GM19372 (cell line): ENCODE measurements around the gene BPIFB6.

Experiments used
- ATAC-seq: cut with Tn5 transposase; IDR thresholded peaks from one replicate; pipeline ENCODE4 v1.9.1; 2021; ENCODE audit warnings: mild to moderate bottlenecking, low read depth, moderate library complexity; ENCODE audit not compliant: unreplicated experiment

BPIFB6 gene, protein sequence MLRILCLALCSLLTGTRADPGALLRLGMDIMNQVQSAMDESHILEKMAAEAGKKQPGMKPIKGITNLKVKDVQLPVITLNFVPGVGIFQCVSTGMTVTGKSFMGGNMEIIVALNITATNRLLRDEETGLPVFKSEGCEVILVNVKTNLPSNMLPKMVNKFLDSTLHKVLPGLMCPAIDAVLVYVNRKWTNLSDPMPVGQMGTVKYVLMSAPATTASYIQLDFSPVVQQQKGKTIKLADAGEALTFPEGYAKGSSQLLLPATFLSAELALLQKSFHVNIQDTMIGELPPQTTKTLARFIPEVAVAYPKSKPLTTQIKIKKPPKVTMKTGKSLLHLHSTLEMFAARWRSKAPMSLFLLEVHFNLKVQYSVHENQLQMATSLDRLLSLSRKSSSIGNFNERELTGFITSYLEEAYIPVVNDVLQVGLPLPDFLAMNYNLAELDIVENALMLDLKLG

DNA sequence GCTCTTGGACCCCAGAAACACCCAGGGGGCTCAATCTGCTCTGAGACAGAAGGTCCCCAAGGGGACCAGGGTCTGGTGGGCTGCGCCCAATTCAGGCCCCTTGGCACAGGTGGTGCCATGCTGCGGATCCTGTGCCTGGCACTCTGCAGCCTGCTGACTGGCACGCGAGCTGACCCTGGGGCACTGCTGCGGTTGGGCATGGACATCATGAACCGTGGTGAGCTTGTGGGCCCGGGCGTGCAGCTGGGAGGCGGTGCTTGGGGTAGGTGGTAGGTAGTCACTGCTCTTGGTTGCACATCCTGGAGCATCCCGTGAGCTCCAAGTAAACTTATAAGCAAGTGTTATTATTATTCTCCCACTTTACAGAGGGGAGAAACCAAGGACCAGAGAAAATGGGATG is at the start of gene BPIFB6:
Gene BPIFB6 (plus strand): TSS at position 118 of the 400 bp plus-strand sequence. CDS start 0 bp downstream, at position 118.
- ATAC-seq, result no peak

DNA sequence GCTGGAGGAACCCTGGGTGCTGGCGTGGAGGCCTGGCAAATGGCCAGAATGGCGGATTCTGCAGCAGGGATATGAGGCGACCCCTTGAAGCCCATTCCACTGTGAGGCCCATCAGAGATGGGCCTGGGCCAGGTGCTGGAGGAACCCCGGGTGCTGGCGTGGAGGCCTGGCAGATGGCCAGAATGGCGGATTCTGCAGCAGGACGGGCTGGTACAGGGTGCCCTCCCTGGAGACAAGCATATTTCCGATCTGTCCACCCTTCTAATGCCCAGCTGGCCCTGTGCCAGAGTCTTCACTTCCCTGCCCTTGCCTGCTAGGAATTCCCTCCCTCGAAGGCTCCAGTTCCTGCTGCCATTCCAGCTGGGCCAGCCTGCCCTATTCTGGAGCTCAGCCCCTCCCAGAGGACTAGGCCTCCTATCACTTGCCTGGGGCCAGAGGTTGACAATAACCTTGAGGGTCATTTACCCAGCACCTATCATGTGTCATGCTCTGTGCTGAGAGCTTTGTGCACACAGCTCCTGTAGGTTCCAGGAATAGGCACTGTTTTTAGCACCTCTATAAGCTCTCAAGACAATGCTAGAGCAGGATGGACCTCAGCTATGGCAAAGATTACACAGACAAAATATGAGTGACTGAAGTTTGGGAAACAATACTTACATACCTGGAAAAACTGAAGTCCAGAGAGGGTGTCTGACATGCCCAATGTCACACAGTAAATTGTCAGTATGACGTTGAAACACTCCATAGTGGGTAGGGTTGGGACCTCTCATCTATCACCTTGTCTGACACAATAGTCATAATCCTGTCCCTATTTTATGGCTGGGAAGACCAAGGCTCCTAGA is 48.6 kb upstream of the BPIFB6 start:
- no peak for ATAC-seq

DNA sequence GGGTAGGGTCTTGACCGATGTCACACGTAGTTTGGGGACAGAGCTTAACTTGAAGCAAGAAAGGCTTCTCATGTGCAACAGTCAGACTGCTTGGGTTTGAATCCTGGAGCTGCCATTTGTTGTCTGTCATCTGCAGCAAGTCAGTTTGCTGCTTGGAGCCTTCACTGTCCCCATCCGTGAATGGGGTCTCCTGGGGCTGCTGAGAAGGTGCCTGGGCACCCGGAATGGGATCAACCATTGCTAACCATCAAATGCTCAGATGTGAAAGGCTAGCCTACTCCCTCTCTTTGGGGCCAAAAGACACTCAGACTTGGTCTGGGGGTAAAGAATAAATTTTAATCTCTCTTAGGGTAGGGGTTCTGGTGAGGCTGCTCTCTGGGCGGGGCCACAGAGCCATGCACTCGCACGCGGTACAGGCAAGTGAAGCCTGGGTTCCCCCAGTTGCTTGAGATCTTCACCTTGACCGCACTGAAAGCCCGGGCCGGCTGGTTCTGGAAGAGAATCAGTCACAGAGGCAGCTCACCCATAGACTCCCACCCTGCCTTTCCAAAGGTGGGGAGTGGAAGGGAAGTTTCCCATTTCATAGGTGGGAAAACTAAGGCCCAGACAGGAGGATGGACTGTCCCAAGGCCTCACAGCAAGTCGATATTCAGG is 47.9 kb upstream of the BPIFB6 start:
- no peak for ATAC-seq

DNA sequence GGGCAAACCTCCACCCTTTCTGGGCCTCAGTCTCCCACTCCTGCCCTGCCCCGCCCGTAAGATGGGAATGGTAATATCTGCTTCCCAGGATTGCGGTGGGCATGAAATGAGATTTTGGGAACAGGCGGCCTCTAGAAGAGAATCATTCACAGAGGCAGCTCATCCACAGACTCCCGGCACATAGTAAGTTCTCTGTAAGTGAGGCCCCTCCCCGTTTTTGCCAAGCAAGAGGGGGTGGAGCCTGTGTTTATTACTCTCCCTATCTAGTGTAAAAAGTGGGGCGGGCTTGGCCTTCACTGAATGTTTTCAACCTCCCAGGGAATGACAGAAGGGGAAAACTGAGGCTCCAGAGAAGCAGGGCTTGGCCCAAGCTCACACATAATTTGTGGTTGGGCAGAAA is 47.3 kb upstream of the BPIFB6 start:
- no peak for ATAC-seq

DNA sequence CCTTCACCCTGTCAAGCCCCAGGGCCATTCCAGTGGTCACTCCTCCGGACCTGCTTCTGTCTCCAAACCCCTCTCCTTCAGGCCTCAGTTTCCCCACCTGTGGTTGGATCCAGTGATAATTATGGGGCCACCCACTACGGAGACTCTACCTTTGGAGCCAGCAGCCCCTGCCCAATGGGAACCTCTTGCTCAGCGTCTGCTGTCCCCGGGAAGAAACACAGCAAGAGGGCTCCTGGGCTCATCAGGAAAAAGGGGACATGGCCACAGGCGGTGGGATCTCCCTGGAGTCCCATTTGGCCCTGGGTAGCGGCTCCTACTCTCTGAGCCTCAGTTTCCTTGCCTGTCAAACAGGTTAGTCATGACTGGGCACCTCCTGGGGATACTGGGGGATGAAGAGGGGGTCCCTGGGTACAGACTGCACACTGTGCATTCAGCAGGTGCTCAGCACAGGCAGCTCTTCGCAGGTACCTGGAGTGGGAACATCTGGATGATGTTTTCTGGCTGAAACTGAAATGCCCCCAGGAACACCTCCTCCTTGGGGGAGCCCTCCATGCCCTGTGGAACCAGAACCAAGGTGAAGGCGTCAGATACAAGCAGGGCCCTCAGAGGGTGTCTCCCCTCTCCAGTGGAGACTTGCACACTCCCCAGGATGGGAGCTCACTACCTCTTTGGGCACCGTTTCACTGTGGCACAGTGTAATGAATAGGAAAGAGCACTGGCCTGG is 46.7 kb upstream of the BPIFB6 start:
- ATAC-seq, result no peak

DNA sequence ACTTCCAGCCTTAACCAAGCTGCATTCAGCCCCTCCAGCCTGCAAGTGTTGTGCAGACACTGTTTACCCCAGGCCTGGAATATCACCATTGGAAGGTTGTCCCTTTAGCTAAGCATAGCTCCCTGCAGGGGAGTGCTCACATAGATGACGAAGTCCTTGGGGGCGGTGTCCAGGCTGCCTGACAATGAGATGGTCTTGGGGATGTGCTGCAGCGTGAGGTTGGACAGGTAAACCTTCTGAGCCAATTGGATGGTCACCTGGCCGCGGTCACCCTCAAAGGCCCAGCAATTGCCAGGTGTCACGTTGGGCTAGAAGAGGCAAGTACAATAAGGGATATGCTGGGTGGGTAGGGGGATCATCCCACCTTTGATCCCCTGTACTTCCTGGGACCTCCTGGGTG is 45.9 kb upstream of the BPIFB6 start:
- no peak for ATAC-seq

DNA sequence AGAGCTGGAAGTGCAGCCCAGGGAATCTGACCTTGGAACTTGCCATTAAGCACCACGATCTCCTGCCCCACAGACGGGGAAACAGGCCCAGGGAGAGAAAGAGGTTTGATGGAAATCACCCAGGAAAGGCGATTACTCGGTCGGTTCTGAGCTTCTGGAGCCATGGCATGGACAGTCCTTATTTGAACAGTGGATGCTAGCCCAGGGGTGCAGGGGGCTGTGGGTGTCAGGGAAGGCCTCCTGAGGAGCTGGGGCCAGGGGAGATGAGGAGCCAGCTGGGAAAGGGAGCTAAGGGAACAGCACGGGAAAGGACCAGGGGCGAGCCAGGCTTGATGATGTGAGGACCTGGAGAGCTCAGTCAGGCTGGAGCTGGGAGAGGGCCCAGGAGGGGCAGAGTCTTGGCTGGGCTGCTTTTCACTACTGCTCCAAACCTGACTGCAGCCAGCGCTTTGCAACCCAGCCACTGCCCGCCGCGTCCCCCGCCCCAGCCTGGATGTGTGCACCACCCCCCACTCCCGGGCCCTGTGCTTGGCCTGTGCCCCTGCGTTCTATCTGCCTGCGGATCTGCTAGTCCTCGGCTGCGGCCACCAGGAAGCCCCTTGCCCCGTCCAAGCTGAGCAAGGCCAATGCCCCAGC is 45.0 kb upstream of the BPIFB6 start:
- no peak for ATAC-seq

DNA sequence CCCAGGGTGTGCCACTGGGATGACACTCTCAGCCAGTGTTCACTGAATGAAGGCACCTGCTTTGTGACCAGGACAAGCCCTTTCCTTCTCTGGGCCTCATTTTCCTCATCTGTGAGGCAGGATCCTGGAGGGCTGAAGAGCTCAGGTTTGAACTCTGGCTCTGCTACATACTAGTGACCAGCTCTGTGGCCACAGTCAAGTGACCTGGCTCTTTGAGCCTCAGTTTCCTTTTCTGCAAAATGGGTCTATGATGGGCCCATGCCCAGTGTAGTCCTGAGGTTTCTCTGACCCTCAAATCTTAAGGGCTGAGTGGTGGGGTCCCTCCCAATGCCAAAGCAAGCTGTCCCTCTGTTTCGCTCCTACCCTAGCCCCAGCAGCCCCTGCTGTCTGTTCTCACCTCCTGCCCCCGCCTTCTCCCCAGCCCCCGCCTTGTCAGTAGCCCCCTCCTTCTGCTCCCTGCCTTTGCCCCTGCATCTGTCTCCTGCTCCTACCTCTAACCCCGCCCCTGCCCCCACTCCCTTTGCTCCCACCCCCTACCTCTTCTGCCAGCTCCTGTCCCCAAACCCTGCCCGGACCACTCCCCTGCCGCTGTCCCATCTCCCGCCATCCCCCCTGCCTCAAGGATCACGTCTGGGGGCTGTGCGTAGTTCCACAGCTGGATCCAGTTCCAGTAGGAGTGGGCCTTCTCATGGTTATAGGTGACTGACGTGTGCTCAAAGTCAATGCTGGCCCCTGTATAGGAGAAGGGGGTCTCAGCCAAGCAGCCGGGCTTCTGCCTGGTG is 44.2 kb upstream of the BPIFB6 start:
- no peak for ATAC-seq

DNA sequence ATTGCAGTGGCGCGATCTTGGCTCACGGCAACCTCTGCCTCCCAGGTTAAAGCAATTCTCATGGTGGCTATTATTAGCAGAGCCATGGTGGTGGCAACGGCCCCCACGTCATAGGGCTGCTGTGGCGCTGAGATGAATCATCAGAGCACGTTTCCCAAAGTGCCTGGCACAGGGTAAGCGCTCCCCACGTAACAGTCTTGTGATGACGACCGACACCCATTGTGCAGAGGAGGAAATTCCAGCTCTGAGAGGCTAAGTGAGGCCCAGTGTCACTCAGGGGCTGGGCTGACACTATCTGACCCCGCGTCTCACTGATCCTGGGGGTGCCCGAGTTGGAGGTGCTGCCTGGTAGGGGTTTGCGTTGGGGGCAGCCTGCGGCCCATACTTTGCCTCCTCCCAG is 43.4 kb upstream of the BPIFB6 start:
- ATAC-seq, result no peak

DNA sequence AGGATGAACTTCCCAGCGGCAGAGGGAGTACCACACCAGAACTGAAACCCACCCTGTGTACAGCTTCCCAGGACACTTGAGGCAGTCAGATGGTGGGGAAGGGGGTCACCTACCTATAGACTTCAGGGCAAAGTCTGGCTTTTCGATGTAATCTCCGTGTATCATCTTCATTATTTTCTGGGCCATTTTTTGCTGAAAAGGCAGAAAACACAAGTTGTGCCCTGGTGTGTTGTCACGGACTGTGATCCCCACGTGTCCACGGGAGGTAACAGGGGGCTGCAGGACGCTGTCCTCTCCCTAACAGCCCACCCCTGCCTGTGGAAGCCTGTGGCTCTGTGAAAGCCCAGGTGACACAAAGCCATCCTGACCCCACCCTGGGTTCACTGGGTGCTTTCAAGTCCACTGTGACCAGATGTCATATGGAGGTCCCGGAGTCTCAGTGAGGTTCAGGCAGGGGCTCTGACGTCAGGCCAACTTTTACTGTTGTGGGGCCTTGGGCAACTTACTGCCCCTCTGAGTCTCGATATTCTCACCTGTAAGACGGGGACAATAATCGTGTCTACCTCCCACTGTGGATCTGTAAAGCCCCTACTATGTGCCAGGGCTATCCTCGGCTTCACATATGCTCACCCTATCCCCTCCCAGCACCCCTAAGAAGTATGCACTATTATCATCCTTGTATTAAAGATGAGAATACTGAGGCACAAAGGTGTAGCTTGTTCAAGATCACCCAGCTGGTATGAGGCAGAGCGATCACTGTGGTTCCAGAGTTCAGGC is 41.8 kb upstream of the BPIFB6 start:
- no peak for ATAC-seq

DNA sequence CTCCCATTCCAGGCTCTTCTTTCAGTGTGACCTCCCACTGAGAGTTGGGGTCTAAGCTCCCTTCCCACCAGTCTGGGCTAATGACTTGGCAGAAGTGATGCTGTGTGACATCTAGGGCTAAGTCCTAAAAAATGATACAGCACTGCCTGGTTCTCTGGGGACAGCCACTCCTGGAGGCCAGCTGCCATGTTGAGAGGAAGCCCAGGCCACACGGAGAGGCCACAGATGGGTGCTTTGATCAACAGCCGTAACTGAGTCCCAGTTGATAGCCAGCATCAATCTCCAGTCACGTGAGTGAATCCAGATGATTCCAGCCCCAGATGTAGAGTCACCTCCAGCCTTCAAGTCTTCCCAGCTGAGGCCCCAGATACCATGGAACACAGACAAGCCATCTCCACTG is 41.0 kb upstream of the BPIFB6 start:
- ATAC-seq, result no peak

DNA sequence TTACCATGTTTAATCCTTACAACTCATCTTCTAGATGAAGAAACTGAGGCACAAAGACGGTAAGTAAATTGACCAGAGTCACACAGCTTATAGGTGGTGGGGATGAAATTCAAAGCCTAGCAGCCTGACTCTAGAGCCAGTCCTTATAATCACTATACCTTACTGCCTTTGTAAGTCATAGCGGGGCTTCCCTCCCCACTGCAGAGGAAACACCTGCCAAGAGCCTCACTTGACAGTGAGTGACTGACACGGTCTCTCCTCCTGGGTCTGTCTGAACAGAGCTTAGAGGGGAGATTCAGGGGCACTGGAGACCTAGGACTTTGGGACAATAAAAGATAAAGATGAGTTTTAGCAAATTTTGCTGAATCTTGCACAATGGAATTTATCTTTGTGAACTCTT is 40.1 kb upstream of the BPIFB6 start:
- ATAC-seq, result no peak

DNA sequence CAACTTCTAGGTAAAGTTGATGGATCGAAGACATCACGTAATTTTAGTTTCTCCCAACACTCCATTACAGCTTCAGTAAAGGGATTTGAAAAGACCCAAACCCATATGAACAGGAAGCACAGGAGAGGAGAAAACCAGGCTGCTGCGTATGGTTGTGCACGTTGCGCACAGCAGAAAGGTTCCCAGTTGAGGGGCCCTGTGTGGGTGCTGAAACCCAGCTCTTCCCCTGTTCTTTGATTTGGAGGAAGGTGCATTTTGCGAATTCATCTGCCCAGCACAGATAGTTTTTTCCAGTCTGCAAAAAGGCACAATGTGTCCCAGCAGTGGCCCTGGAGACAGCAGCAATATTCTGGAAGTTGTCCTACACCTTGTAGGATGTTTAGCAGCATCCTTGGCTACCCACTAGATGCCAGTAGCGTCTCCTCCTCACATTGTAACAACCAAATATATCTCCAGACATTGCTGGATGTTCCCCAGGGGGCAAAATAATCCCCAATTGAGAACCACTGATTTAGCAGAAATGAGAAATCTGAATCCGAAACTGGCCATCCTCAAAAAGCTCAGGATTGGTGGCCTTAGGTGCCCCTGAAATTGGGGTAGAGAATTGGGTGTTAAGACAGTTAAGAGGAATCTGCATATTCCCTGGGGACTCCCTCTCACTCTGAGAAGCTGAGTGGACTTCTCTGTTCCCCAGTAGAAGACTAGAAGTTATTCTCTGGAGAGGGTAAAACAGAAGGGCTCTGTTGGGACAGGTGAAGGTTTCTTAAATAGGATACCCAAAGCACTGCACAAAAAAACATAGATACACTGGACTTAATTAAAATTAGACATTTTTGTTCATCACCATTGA is 39.4 kb upstream of the BPIFB6 start:
- no peak for ATAC-seq

DNA sequence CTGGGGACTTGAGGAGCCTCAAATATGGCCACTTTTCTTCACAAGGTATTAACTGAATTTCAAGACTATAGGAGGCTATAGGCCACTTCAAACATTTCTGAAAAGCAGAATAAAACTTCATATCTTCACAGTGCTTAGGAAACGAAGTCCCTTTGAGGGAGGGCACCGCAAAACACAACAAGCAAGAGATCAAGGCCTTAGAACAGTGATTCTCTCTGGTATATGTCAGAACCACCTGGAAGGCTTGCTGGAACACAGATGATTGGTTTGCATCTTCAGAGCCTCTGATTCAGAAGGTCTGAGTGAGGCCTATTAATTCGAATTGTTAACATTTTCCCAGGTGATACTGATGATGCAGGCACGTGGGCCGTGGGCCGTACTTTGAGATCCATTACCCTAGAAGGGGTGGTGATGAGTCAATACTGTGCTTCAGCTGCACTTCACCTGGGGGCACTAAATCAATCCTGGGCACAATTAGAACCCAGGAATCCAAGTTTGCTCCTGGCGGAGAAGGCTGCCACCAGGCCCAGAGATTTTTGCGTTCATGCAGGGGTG is 37.9 kb upstream of the BPIFB6 start:
- ATAC-seq, result no peak

DNA sequence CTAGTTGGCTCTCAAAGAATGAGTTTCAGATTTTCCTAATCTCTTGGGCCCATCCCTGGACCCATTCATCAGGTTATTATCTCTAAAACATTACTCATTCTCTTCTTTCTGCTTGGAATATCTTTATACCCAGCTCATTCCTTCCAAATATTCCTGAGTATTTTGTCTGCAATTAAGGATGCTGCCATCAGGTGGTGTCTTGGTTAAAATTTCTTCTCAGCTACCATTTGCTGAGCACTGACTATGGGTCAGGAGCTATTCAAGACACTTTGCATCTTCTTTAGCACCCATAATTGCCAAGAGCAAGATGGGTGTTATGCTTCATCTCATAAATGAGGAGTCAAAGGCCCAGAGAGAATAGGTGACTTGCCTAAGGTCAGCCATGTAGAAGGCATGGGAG is 35.6 kb upstream of the BPIFB6 start:
- no peak for ATAC-seq

DNA sequence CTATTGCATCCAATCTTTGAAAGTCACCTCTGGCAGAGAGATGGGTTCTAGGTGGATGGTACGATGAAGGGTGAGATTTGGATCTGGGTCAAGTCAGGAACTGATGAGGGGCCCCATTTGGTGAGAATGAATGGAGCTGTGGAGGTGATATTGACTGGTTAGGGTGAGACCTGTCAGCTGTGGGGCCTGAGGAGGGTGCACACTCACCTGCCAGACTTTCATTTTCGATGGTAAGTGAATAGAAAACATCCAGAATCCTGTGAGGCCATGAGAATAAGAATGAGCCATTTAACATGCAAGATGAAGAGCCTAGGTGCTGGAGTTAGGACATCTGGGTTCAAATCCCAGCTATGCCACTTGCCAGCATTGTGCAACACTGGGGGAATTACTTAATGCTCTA is 34.0 kb upstream of the BPIFB6 start:
- ATAC-seq, result no peak

DNA sequence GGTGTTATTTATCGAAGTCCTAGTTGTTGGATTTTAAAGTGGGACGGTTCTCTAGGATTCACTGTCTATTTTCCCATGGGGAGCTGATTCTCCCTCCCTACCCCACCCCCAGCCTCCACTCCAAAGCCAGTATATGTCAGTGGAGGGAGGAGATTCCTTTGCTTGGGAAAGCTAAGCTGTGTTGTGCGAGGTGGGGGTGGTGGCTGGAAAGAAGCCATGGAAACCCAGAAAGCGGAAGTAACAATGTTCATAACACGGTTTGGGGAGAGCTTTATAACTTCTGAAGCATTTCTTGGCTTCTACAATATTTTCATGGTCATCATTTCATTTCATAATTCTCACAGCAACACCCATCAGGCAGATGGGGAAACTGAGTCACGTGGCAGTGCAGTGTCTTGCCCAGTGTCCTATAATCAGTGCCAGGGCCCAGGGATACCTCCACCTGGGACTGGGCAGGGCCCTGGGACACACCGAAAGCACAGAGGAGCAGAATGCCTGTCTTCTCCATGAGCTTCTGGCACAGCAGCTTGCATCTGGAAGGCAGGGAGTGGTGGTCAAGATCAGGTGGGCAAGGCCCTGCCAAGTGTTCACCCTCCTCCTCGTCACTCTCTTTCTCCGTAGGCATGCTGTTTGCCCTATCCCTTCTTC is 31.7 kb upstream of the BPIFB6 start:
- no peak for ATAC-seq
